Right atrium auricular region (tissue), 2 donors: ENCODE data around the gene RUFY2. TPM values are rescaled to one million over a fixed set of nuclear protein-coding genes. Genes with fewer than 3 reads are reported as not detected.

Experiments used
- DNase-seq: peaks from one replicate; pipeline ENCODE4 v3.0.0-alpha.2; 2019; ENCODE audit warnings: low spot score
- H3K27ac ChIP-seq, 2 donors: fragments of 200-600 bp; sonication (generic); 1 replicate in 1 of 2; 2 replicates in 1 of 2; pipeline ENCODE4 v1.5.1; 2016 to 2019
- H3K27me3 ChIP-seq, 2 donors: fragments of 200-600 bp; sonication (generic); one replicate each; pipeline versions ENCODE4 v1.5.1 to v1.6.0; 2017 to 2019
- H3K36me3 ChIP-seq: fragments of 200-600 bp; sonication (generic); one replicate; pipeline ENCODE4 v1.5.1; 2016
- H3K4me1 ChIP-seq, 2 donors: fragments of 200-600 bp; sonication (generic); one replicate each; pipeline versions ENCODE4 v1.5.1 to v1.6.0; 2017 to 2019
- H3K4me3 ChIP-seq, 2 donors: fragments of 200-600 bp; sonication (generic); 1 replicate in 1 of 2; 2 replicates in 1 of 2; pipeline ENCODE4 v1.5.1; 2017 to 2019; ENCODE audit warnings: mild to moderate bottlenecking in 1 of 2, moderate library complexity in 1 of 2
- H3K9me3 ChIP-seq, 2 donors: fragments of 200-600 bp; sonication (generic); one replicate each; pipeline ENCODE4 v1.5.1; 2019
- CTCF ChIP-seq, 2 donors: fragments of 200-600 bp; sonication (generic); IDR thresholded peaks; one replicate each; pipeline ENCODE4 v1.5.1; 2019; ENCODE audit warnings: antibody characterized with exemption in 2 of 2
- total RNA-seq, 2 donors: library from RNA; depleted of rRNA; stranded (reverse); fragments of >200 nt; gene quantifications; one replicate each; pipeline ENCODE4 v1.1.0, GENCODE V29; 2016

The RUFY2 gene
- total RNA-seq, 2 donors from 2014 or later = 8.3 to 11.0 TPM

DNA sequence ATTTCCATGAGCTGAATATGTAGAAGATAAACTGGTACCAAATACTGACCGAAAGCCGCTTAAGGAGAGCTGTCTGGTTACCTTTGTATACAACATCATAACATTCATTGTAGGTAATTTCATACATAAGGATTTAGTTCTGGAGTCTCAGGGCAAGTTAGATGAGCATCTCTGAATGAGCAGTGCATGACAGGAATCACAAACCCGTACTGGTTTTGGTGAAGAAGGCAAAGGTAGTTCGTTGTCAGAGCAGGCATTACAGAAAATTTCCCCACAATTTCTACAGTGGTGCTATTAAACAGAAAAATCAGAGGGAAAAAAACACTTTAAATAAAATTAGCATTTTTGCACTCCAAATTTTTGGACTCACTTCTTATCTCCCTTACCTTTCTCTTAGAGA, 61.5 kb downstream of the RUFY2 start:
- Histone ChIP-seq H3K27me3 (no peaks in the 10 kb centered on the region), H3K36me3 (peaks cover 57% of the 10 kb centered on the region), H3K4me3 (no peak overlapping the region), H3K9me3 (no peaks in the 10 kb centered on the region), H3K27ac (no peak overlapping the region), H3K4me1 (no peaks in the 10 kb centered on the region)
- DNase-seq = no peak
- TF ChIP-seq CTCF (IDR thresholded peaks at IDR 0.05) = no peak

DNA sequence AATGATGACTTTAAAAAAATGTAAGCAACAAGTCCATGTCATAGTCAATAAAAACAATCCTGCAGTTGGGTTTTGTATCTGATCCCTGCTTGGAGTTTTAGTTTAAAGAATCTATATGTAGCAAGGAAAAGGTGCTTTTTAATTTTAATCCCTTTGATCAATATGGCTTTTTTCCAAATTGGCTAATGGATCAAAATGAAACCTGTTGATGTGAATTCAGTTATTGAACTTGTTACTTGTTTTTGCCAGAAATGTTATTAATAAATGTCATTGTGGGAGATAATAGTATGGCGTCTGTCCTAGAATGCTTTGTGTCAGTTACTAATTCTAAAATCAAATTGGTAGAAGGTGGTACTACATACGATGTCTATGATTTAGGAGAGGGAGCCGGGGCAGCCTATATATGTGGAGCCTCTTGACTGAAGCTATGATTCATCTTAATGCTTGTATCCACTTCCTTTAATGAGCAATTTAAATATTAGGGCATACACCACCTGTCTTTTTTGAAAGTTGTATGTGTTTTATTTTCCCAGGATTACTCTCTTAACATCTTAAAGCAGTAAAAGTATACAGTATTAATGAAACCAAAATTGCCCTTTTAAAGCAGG, 64.1 kb downstream of the RUFY2 start:
- Histone ChIP-seq H3K9me3 (no peaks in the 10 kb centered on the region), H3K4me3 (no peak overlapping the region), H3K4me1 (peaks cover 0 to 5% of the 10 kb centered on the region in 2 donors), H3K27me3 (no peaks in the 10 kb centered on the region), H3K36me3 (peaks cover 71% of the 10 kb centered on the region), H3K27ac (no peak overlapping the region)
- no peak for TF ChIP-seq CTCF (IDR thresholded peaks at IDR 0.05)
- no peak for DNase-seq

- H3K4me3 ChIP-seq = no peak overlapping the region
- no peaks in the 10 kb centered on the region for H3K27me3 ChIP-seq
- peaks cover 69% of the 10 kb centered on the region for H3K36me3 ChIP-seq
- no peak overlapping the region for H3K27ac ChIP-seq
- TF ChIP-seq CTCF (IDR thresholded peaks at IDR 0.05) = no peak
- no peak for DNase-seq
- H3K9me3 ChIP-seq = no peaks in the 10 kb centered on the region
- peaks cover 0 to 30% of the 10 kb centered on the region in 2 donors for H3K4me1 ChIP-seq
These were observed 66.6 kb downstream of the RUFY2 start for GRCh38 chr10:68340358-68341080.

GRCh38 chr10:68336754-68337351, 70.2 kb downstream of the RUFY2 start:
- no peak for DNase-seq
- Histone ChIP-seq H3K27ac (no peak overlapping the region), H3K27me3 (no peaks in the 10 kb centered on the region), H3K9me3 (no peaks in the 10 kb centered on the region), H3K4me1 (peaks cover 0 to 37% of the 10 kb centered on the region in 2 donors), H3K4me3 (no peak overlapping the region), H3K36me3 (peaks cover 35% of the 10 kb centered on the region)
- TF ChIP-seq CTCF (IDR thresholded peaks at IDR 0.05) = no peak

GRCh38 chr10:68334672-68335467, 72.2 kb downstream of the RUFY2 start:
- no peaks in the 10 kb centered on the region for H3K27me3 ChIP-seq
- peak overlapping the region; percentile 99 for H3K27ac ChIP-seq
- peaks cover 0 to 46% of the 10 kb centered on the region in 2 donors for H3K4me1 ChIP-seq
- H3K9me3 ChIP-seq = no peaks in the 10 kb centered on the region
- peak overlapping the region; percentile 89 to 94 for H3K4me3 ChIP-seq
- no peak for TF ChIP-seq CTCF (IDR thresholded peaks at IDR 0.05)
- peaks cover 15% of the 10 kb centered on the region for H3K36me3 ChIP-seq
- no peak for DNase-seq
